OCI-LY1 (cell line): Measurements from ENCODE around the gene UTRN.

Experiments
- H2AFZ ChIP-seq: fragments of 200-600 bp; sonication (generic), shearing (Covaris generic); 2 replicates; pipeline ENCODE4 v1.6.0; 2014; ENCODE audit warnings: antibody characterized with exemption, mild to moderate bottlenecking, low read length
- H3F3A ChIP-seq: fragments of 200-600 bp; sonication (generic), shearing (Covaris generic); 2 replicates; pipeline ENCODE4 v1.6.0; 2014; ENCODE audit warnings: mild to moderate bottlenecking, antibody characterized with exemption, low read length, moderate library complexity; ENCODE audit not compliant: insufficient read depth
- H3K27ac ChIP-seq: fragments of 200-600 bp; sonication (generic); 2 replicates; pipeline ENCODE4 v1.5.1; 2014; ENCODE audit warnings: low read length, mixed run types, mild to moderate bottlenecking, low read depth; ENCODE audit not compliant: poor library complexity, severe bottlenecking
- H3K27me3 ChIP-seq: fragments of 200-600 bp; sonication (generic); 2 replicates; pipeline ENCODE4 v1.6.0; 2014; ENCODE audit warnings: antibody characterized with exemption, mild to moderate bottlenecking, low read length, moderate library complexity; ENCODE audit not compliant: insufficient read depth
- H3K36me3 ChIP-seq: fragments of 200-600 bp; sonication (generic); 2 replicates; pipeline ENCODE4 v1.6.1; 2014; ENCODE audit warnings: mild to moderate bottlenecking, antibody characterized with exemption, low read length, moderate library complexity, mixed read lengths; ENCODE audit not compliant: insufficient read depth
- H3K4me1 ChIP-seq: fragments of 200-600 bp; sonication (generic); 2 replicates; pipeline ENCODE4 v1.5.1; 2014; ENCODE audit warnings: mild to moderate bottlenecking, low read length, moderate library complexity; ENCODE audit not compliant: insufficient read depth, severe bottlenecking
- H3K4me2 ChIP-seq: fragments of 200-600 bp; sonication (generic), shearing (Covaris generic); 2 replicates; pipeline ENCODE4 v1.6.1; 2014; ENCODE audit warnings: low read length
- H3K4me3 ChIP-seq: fragments of 200-600 bp; sonication (generic); 2 replicates; pipeline ENCODE4 v1.5.1; 2014; ENCODE audit warnings: low read length, low read depth, mild to moderate bottlenecking, mixed read lengths; ENCODE audit not compliant: poor library complexity, severe bottlenecking
- H3K79me2 ChIP-seq: fragments of 200-600 bp; shearing (Covaris generic); 2 replicates; pipeline ENCODE4 v1.6.1; 2016; ENCODE audit warnings: mixed run types, low read length, mixed read lengths; ENCODE audit not compliant: insufficient read depth
- H3K9ac ChIP-seq: fragments of 200-600 bp; sonication (generic), shearing (Covaris generic); 2 replicates; pipeline ENCODE4 v1.6.1; 2014; ENCODE audit warnings: mild to moderate bottlenecking, low read length, mixed read lengths
- H3K9me2 ChIP-seq: fragments of 200-600 bp; sonication (generic), shearing (Covaris generic); 2 replicates; pipeline ENCODE4 v1.6.1; 2014; ENCODE audit warnings: low read depth, mild to moderate bottlenecking, low read length, mixed read lengths
- H3K9me3 ChIP-seq: fragments of 200-600 bp; shearing (Covaris generic); 2 replicates; pipeline ENCODE4 v1.6.1; 2014; ENCODE audit warnings: low read length, mixed read lengths
- H4K20me1 ChIP-seq: fragments of 200-600 bp; sonication (generic), shearing (Covaris generic); 2 replicates; pipeline ENCODE4 v1.6.0; 2016; ENCODE audit warnings: mild to moderate bottlenecking, low read length; ENCODE audit not compliant: insufficient read depth
- EZH2 ChIP-seq: fragments of 200-600 bp; sonication (generic), shearing (Covaris generic); IDR thresholded peaks from 2 replicates; pipeline ENCODE4 v1.8.0; 2017; ENCODE audit warnings: borderline replicate concordance, mixed run types, mild to moderate bottlenecking, antibody characterized with exemption, low read length, moderate library complexity, mixed read lengths
- TF ChIP-seq, protein P1 (sequence below): fragments of 200-600 bp; sonication (generic), shearing (Covaris generic); IDR thresholded peaks from 2 replicates; pipeline ENCODE4 v1.5.1; 2017; ENCODE audit warnings: mild to moderate bottlenecking, antibody characterized with exemption, low read length, moderate library complexity, mixed read lengths

Gene UTRN

GRCh38 chr6:144325232-144325631 is 40.1 kb downstream of the UTRN start:
- Histone ChIP-seq H3K9me2 (no peaks in the 10 kb centered on the region), H3K27me3 (no peaks in the 10 kb centered on the region), H3K4me2 (no peak overlapping the region), H2AFZ (no peak overlapping the region), H3K79me2 (no peaks in the 10 kb centered on the region), H3K4me1 (no peaks in the 10 kb centered on the region), H3K27ac (no peak overlapping the region), H3K9ac (no peak overlapping the region), H3K9me3 (no peaks in the 10 kb centered on the region), H3K36me3 (no peaks in the 10 kb centered on the region), H4K20me1 (no peaks in the 10 kb centered on the region), H3K4me3 (no peak overlapping the region), H3F3A (no peaks in the 10 kb centered on the region)
- TF ChIP-seq, protein P1, sequence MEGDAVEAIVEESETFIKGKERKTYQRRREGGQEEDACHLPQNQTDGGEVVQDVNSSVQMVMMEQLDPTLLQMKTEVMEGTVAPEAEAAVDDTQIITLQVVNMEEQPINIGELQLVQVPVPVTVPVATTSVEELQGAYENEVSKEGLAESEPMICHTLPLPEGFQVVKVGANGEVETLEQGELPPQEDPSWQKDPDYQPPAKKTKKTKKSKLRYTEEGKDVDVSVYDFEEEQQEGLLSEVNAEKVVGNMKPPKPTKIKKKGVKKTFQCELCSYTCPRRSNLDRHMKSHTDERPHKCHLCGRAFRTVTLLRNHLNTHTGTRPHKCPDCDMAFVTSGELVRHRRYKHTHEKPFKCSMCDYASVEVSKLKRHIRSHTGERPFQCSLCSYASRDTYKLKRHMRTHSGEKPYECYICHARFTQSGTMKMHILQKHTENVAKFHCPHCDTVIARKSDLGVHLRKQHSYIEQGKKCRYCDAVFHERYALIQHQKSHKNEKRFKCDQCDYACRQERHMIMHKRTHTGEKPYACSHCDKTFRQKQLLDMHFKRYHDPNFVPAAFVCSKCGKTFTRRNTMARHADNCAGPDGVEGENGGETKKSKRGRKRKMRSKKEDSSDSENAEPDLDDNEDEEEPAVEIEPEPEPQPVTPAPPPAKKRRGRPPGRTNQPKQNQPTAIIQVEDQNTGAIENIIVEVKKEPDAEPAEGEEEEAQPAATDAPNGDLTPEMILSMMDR: no peak
- TF ChIP-seq EZH2: no peak

GRCh38 chr6:144326393-144326792 is 41.3 kb downstream of the UTRN start:
- Histone ChIP-seq H3K27me3 (no peaks in the 10 kb centered on the region), H3K4me3 (no peak overlapping the region), H4K20me1 (no peaks in the 10 kb centered on the region), H3K9me3 (no peaks in the 10 kb centered on the region), H3F3A (no peaks in the 10 kb centered on the region), H3K4me2 (no peak overlapping the region), H2AFZ (no peak overlapping the region), H3K36me3 (no peaks in the 10 kb centered on the region), H3K79me2 (no peaks in the 10 kb centered on the region), H3K9me2 (no peaks in the 10 kb centered on the region), H3K9ac (no peak overlapping the region), H3K27ac (no peak overlapping the region), H3K4me1 (no peaks in the 10 kb centered on the region)
- TF ChIP-seq, protein P1: no peak
- no peak for TF ChIP-seq EZH2

DNA sequence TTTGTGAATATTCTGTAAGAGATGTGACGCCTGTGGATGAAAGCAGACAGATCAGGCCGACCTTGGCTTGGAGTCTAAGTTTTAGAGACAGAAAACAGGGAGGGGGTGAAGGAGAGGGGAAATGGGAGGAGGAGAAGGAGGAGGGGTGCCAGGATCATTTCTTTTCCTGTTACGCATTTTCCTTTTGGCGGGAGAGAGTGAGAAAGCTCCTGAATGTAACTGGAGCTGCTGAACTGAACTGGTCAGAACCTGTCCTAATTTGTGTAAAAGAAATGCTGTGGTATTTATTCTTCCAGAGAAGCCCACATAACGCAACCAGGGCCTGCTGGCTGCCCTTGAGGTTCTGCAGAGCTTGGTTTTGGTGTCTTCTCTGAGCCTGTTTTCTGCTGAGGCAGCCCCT is 41.9 kb downstream of the UTRN start:
- Histone ChIP-seq H3K9me3 (no peaks in the 10 kb centered on the region), H3K4me1 (no peaks in the 10 kb centered on the region), H3K4me2 (no peak overlapping the region), H3K4me3 (no peak overlapping the region), H3K27ac (no peak overlapping the region), H3K9me2 (no peaks in the 10 kb centered on the region), H4K20me1 (no peaks in the 10 kb centered on the region), H2AFZ (no peak overlapping the region), H3K36me3 (no peaks in the 10 kb centered on the region), H3K79me2 (no peaks in the 10 kb centered on the region), H3F3A (no peaks in the 10 kb centered on the region), H3K27me3 (no peaks in the 10 kb centered on the region), H3K9ac (no peak overlapping the region)
- TF ChIP-seq, protein P1: no peak
- no peak for TF ChIP-seq EZH2
